BJ (cell line): ENCODE measurements around the gene TSPAN18. TPM values are rescaled to one million over a fixed set of nuclear protein-coding genes. Genes with fewer than 3 reads are reported as not detected.

ENCODE experiments used
- CTCF ChIA-PET: fragments of 350-600 bp; formaldehyde crosslinking; extraction: SDS; loops from one replicate; lab custom pipeline; 2021; ENCODE audit warnings: antibody characterized with exemption, inconsistent platforms; lab: Yijun Ruan, JAX
- POLR2A ChIA-PET: fragments of 300-600 bp; sonication (Branson Sonifier 250); formaldehyde crosslinking; extraction: SDS; loops from one replicate; lab custom pipeline; 2021; ENCODE audit warnings: antibody characterized with exemption; lab: Charles Lee
- DNase-seq: peaks from one replicate; pipeline ENCODE4 v3.0.0-alpha.2; 2011; ENCODE audit warnings: low read depth
- H3K27me3 ChIP-seq: 2 replicates; pipeline ENCODE4 v1.6.0; 2011; ENCODE audit warnings: low read length; ENCODE audit not compliant: control insufficient read depth, insufficient read depth
- H3K36me3 ChIP-seq: 2 replicates; pipeline ENCODE4 v1.5.1; 2011; ENCODE audit warnings: low read length; ENCODE audit not compliant: control insufficient read depth, insufficient read depth
- H3K4me3 ChIP-seq: 2 replicates; pipeline ENCODE4 v1.5.1; 2011; ENCODE audit warnings: low read depth, mild to moderate bottlenecking, control low read depth, low read length
- polyA plus RNA-seq: library from polyadenylated mRNA; depleted of rRNA; stranded (reverse); fragments of >200 nt; gene quantifications from 2 replicates; pipeline ENCODE4 v1.2.3, GENCODE V29; 2011
- TF ChIP-seq, protein P1 (sequence below): IDR thresholded peaks from 2 replicates; pipeline ENCODE4 v1.5.1; 2011; ENCODE audit warnings: low read depth, mild to moderate bottlenecking, control low read depth, inconsistent platforms, low read length, moderate library complexity; ENCODE audit not compliant: insufficient read depth

TSPAN18 gene
- polyA plus RNA-seq, 1 experiment: 0.55 TPM

DNA sequence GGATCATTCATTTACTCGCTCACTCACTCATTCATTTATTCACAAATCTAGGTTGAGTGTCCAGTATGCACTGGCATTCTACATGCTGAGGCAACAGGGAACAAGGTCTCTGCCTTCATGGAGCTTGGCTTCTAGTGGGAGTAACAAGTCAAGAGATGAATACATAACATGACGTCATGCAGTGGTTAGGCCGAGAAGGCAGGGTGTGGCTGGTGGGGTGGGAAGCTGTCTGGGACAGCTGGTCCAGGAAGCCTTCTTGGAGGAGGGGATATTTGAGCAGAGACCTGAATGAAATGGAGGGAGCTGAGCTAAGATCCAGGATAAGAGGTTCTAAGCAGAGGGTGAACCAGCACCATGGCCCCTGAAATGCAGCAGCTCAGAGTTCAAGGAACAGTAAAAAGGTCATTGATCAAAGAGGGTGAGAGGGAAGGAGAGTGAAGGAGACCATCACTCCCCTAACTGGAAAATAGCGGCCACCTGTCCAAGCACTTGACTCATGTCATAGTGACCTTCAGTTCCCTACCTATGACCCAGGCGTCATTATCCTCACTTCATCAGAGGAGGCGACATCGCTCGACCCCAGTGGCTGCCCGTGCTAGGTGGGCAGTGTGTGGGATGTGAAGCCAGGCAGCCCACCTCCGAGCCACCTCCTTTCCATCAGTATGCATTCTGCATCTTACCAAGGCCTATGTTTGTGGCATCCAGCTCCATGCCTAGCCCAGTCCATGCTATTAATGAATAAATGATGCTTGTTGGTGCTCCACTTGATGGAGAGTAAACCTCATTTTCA is 105.0 kb downstream of the TSPAN18 start:
- CTCF ChIA-PET: interaction anchor here (1.1 to 1.5 kb wide), 4 partner anchors 9 to 63 kb away, joined by 3 to 4 read pairs (median 4); no protein-coding TSS in a partner anchor
- POLR2A ChIA-PET: no interaction called here
- Histone ChIP-seq H3K36me3 (no peaks in the 10 kb centered on the region), H3K4me3 (no peak overlapping the region), H3K27me3 (peaks cover 5% of the 10 kb centered on the region)
- no peak for DNase-seq
- TF ChIP-seq, protein P1, sequence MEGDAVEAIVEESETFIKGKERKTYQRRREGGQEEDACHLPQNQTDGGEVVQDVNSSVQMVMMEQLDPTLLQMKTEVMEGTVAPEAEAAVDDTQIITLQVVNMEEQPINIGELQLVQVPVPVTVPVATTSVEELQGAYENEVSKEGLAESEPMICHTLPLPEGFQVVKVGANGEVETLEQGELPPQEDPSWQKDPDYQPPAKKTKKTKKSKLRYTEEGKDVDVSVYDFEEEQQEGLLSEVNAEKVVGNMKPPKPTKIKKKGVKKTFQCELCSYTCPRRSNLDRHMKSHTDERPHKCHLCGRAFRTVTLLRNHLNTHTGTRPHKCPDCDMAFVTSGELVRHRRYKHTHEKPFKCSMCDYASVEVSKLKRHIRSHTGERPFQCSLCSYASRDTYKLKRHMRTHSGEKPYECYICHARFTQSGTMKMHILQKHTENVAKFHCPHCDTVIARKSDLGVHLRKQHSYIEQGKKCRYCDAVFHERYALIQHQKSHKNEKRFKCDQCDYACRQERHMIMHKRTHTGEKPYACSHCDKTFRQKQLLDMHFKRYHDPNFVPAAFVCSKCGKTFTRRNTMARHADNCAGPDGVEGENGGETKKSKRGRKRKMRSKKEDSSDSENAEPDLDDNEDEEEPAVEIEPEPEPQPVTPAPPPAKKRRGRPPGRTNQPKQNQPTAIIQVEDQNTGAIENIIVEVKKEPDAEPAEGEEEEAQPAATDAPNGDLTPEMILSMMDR: no peak

- no peaks in the 10 kb centered on the region for H3K36me3 ChIP-seq
- DNase-seq: no peak
- peaks cover 5% of the 10 kb centered on the region for H3K27me3 ChIP-seq
- no peak overlapping the region for H3K4me3 ChIP-seq
- TF ChIP-seq, protein P1: no peak
- ChIA-PET POLR2A (no interaction called here), CTCF (interaction anchor here (1.1 to 1.5 kb wide), 2 partner anchors 9 to 15 kb away, joined by 4 read pairs; no protein-coding TSS in a partner anchor)
These were observed 105.7 kb downstream of the TSPAN18 start for GRCh38 chr11:44832452-44832851.

DNA sequence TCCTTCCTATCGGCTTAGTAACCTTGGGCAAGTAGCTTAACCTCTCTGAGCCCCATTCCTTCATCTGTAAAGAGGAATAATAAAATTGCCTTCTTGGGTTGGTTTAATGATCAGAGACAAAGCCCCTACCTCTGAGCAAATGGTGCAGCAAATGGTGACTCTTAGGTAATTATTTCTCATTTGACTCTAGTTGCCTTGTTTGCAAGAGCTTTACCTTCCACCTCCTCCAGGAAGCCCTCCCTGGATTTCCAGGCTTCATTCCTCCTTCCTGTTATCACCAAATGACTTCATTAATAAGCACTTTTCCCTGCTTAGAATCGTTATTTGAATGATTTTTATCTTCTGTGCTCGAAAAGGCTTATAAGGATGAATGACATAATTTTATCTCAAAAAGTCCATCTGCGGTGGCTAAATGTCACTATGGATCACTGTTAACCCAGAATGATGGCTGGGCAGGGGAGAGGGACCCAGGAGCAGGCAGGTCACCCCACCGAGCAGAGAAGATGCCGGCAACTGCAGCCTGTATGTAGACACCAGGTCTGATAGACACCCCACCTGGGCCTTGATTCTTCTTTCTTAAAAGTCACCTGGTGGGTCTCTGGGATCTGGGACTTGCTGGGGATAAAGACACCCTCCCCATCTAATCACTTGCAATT is 106.6 kb downstream of the TSPAN18 start:
- CTCF ChIA-PET: interaction anchor here (0.6 to 1.5 kb wide), 2 partner anchors 16 to 18 kb away, joined by 3 to 4 read pairs; no protein-coding TSS in a partner anchor

GRCh38 chr11:44833877-44834452 is 107.2 kb downstream of the TSPAN18 start:
- Histone ChIP-seq H3K36me3 (no peaks in the 10 kb centered on the region), H3K4me3 (no peak overlapping the region), H3K27me3 (peaks cover 5% of the 10 kb centered on the region)
- TF ChIP-seq, protein P1: no peak
- ChIA-PET CTCF (interaction anchor here (0.6 kb wide), 1 partner anchor 18 kb away, joined by 3 read pairs; no protein-coding TSS in a partner anchor), POLR2A (no interaction called here)
- DNase-seq: no peak

More for the DNA sequence above, 106.6 kb downstream of the TSPAN18 start:
- Histone ChIP-seq H3K4me3 (no peak overlapping the region), H3K36me3 (no peaks in the 10 kb centered on the region), H3K27me3 (peaks cover 5% of the 10 kb centered on the region)
- DNase-seq: no peak
- TF ChIP-seq, protein P1: no peak
- POLR2A ChIA-PET: no interaction called here

GRCh38 chr11:44834846-44835245 is 108.1 kb downstream of the TSPAN18 start:
- ChIA-PET POLR2A (no interaction called here), CTCF (interaction anchor here (2.2 kb wide), 1 partner anchor 11 kb away, joined by 9 read pairs; no protein-coding TSS in a partner anchor)
- TF ChIP-seq, protein P1: no peak
- H3K36me3 ChIP-seq: no peaks in the 10 kb centered on the region
- peaks cover 5% of the 10 kb centered on the region for H3K27me3 ChIP-seq
- DNase-seq: no peak
- H3K4me3 ChIP-seq: no peak overlapping the region
